Measurements from ENCODE around the gene LRBA.
"Not testable (repeated sequence)": the region's sequence is repeated elsewhere in the genome, so short reads cannot be mapped to it uniquely, and the experiment has no call there.

LRBA gene

GRCh38 chr4:151014521-151015458 lies at the start of gene LRBA:
TSS of gene LRBA (minus strand) at chr4:151015284. CDS start at chr4:151014642, 642 bp downstream.
- DNase-seq (ENCODE audit: low read depth in 2 of 2), result no peak

GRCh38 chr4:151063143-151063542 lies 48.1 kb upstream of the LRBA start:
- DNase-seq (ENCODE audit: low read depth in 2 of 2), result not testable (repeated sequence)

GRCh38 chr4:151055539-151055938 lies 40.5 kb upstream of the LRBA start:
- DNase-seq (ENCODE audit: low read depth in 2 of 2), result no peak

- no peak for DNase-seq (ENCODE audit: low read depth in 2 of 2)
Measured at GRCh38 chr4:151052785-151053184, 37.7 kb upstream of the LRBA start.

- DNase-seq (ENCODE audit: low read depth in 2 of 2), result no peak
Measured at GRCh38 chr4:151049430-151049884, 34.4 kb upstream of the LRBA start.

- DNase-seq (ENCODE audit: low read depth in 2 of 2), result no peak
Measured at GRCh38 chr4:151048913-151049312, 33.8 kb upstream of the LRBA start.

GRCh38 chr4:151046609-151047008 lies 31.5 kb upstream of the LRBA start:
- DNase-seq (ENCODE audit: low read depth in 2 of 2), result no peak

- no peak for DNase-seq (ENCODE audit: low read depth in 2 of 2)
Measured at GRCh38 chr4:151045907-151046306, 30.8 kb upstream of the LRBA start.

GRCh38 chr4:151043803-151044515 lies 28.9 kb upstream of the LRBA start:
- no peak for DNase-seq (ENCODE audit: low read depth in 2 of 2)

- DNase-seq (ENCODE audit: low read depth in 2 of 2), result no peak
Measured at GRCh38 chr4:151039733-151040132, 24.6 kb upstream of the LRBA start.

- DNase-seq (ENCODE audit: low read depth in 2 of 2), result no peak
Measured at GRCh38 chr4:151038452-151039157, 23.5 kb upstream of the LRBA start.

- no peak for DNase-seq (ENCODE audit: low read depth in 2 of 2)
Measured at GRCh38 chr4:151035911-151036310, 20.8 kb upstream of the LRBA start.

GRCh38 chr4:151035328-151035727 lies 20.2 kb upstream of the LRBA start:
- no peak for DNase-seq (ENCODE audit: low read depth in 2 of 2)

- DNase-seq (ENCODE audit: low read depth in 2 of 2), result no peak
Measured at GRCh38 chr4:151034829-151035228, 19.7 kb upstream of the LRBA start.

GRCh38 chr4:151031831-151032605 lies 16.9 kb upstream of the LRBA start:
- no peak for DNase-seq (ENCODE audit: low read depth in 2 of 2)

- DNase-seq (ENCODE audit: low read depth in 2 of 2), result no peak
Measured at GRCh38 chr4:151029537-151029936, 14.5 kb upstream of the LRBA start.

GRCh38 chr4:151029006-151029405 lies 13.9 kb upstream of the LRBA start:
- DNase-seq (ENCODE audit: low read depth in 2 of 2), result not testable (repeated sequence)

- DNase-seq (ENCODE audit: low read depth in 2 of 2), result no peak
Measured at GRCh38 chr4:151025759-151026158, 10.7 kb upstream of the LRBA start.

GRCh38 chr4:151022586-151022985 lies 7.5 kb upstream of the LRBA start:
- no peak for DNase-seq (ENCODE audit: low read depth in 2 of 2)

GRCh38 chr4:151021637-151022334 lies 6.7 kb upstream of the LRBA start:
- DNase-seq (ENCODE audit: low read depth in 2 of 2), result no peak
